ENCODE measurements around the gene TEKTIP1. TPM values are rescaled to one million over a fixed set of nuclear protein-coding genes. Genes with fewer than 3 reads are reported as not detected.

The TEKTIP1 gene
- total and polyA plus RNA-seq, 7 donors = 1.4 to 1.5 TPM; not detected in 5

DNA sequence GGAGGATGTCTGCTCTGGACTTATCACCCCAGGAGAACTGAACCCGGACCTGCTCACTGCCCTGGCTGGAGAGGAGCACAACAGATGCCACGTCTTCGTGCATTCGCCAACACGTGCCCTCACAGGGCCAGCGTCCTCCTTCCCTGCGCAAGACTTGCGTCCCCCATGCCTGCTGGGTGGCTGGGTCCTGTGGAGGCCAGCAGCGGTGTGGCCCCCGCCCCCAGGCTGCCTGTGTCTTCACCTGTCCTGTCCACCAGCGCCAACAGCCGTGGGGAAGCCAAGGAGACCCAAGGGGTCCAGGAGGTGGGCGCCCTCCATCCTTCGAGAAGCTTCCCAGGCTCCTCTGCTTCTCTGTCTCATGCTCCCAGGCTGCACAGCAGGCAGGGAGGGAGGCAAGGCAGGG lies 3.4 kb upstream of the TEKTIP1 start:
- Histone ChIP-seq H3K36me3 (peaks cover 27 to 64% (median 43%) of the 10 kb centered on the region in 4 donors), H3K9me3 (no peaks in the 10 kb centered on the region), H3K4me3 (no peak overlapping the region), H3K27me3 (no peaks in the 10 kb centered on the region), H3K27ac (peak overlapping the region in 1 of 4 donors; percentile 31), H3K4me1 (peaks cover 0 to 6% (median 2%) of the 10 kb centered on the region in 4 donors)
- no peak for DNase-seq
- intact Hi-C loops (cut with DNase I) = no loop called here
- TF ChIP-seq POLR2A (IDR thresholded peaks at IDR 0.05) (no peak), EP300 (IDR thresholded peaks at IDR 0.05) (no peak), POLR2AphosphoS5 (IDR thresholded peaks at IDR 0.05) (no peak)
- TF ChIP-seq, protein P1, sequence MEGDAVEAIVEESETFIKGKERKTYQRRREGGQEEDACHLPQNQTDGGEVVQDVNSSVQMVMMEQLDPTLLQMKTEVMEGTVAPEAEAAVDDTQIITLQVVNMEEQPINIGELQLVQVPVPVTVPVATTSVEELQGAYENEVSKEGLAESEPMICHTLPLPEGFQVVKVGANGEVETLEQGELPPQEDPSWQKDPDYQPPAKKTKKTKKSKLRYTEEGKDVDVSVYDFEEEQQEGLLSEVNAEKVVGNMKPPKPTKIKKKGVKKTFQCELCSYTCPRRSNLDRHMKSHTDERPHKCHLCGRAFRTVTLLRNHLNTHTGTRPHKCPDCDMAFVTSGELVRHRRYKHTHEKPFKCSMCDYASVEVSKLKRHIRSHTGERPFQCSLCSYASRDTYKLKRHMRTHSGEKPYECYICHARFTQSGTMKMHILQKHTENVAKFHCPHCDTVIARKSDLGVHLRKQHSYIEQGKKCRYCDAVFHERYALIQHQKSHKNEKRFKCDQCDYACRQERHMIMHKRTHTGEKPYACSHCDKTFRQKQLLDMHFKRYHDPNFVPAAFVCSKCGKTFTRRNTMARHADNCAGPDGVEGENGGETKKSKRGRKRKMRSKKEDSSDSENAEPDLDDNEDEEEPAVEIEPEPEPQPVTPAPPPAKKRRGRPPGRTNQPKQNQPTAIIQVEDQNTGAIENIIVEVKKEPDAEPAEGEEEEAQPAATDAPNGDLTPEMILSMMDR (IDR thresholded peaks at IDR 0.05) = no peak
- WGBS, 2 donors = 96% methylated on average over 14 of the region's 14 CpGs

DNA sequence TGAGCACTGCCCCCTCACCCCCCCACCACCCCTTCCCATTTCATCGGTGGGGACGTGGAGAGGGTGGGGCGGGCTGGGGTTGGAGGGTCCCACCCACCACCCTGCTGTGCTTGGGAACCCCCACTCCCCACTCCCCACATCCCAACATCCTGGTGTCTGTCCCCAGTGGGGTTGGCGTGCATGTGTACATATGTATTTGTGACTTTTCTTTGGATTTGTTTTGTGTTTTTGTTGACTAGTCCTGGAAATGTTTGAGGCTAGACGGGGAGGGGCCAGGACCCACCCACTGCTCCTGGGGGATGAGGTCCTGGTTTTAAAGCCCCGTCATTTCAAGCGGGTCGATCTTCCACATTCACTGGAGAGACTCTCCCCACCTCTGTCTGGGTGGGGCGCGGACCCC lies 3.0 kb upstream of the TEKTIP1 start:
- no peak for DNase-seq
- intact Hi-C loops (cut with DNase I) = no loop called here

DNA sequence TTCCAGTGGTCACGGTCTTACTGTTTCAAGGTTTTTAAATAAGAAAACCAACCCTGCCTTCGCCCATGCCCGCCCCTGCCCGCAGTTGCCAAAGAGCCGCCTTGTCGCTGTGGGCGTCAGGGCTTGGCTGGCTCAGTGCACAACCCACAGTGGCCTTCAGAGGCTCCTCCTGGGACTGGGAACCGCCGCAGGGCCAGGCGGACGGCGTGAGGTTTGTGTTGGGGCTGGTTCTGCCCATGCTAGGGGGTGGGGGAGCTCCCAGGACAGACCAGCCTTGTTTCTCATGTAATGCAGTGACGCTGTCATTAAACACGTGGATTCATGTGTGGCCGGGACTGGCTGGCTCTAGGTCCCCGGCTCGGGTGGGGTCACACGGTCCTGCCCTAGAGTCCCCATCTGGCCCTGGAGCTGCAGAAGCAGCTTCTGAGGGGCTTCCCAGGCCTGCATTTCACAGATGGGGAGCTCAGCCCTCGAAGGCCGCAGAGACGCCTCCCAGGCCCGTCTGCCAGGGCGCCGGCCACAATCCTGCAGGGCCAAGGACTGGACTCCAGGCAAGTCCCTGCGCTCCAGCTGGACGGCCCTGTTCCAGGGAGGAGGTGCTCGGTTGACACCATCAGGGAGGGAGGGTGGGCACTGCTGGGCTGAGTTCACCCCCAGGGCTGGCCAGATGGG lies 2.4 kb upstream of the TEKTIP1 start:
- H3K36me3 ChIP-seq = peaks cover 18 to 54% (median 36%) of the 10 kb centered on the region in 4 donors
- H3K9me3 ChIP-seq = no peaks in the 10 kb centered on the region
- peak overlapping the region in 1 of 4 donors; percentile 11 for H3K4me3 ChIP-seq
- H3K27ac ChIP-seq = peak overlapping the region in 3 of 4 donors; percentile 52 to 66 (median 57)
- H3K4me1 ChIP-seq = peaks cover 0 to 6% (median 2%) of the 10 kb centered on the region in 4 donors
- intact Hi-C loops (cut with DNase I) = no loop called here
- 86 to 90% methylated on average over 27 of the region's 27 CpGs for WGBS, 2 donors
- TF ChIP-seq EP300 (IDR thresholded peaks at IDR 0.05) = no peak
- TF ChIP-seq POLR2A (IDR thresholded peaks at IDR 0.05) = no peak
- no peak for TF ChIP-seq POLR2AphosphoS5 (IDR thresholded peaks at IDR 0.05)
- TF ChIP-seq, protein P1 (IDR thresholded peaks at IDR 0.05) = no peak
- no peaks in the 10 kb centered on the region for H3K27me3 ChIP-seq
- DNase-seq = no peak

More for the DNA sequence above, 3.0 kb upstream of the TEKTIP1 start:
- WGBS, 2 donors = 87 to 90% methylated on average over 10 of the region's 10 CpGs
- H3K4me1 ChIP-seq = peaks cover 0 to 6% (median 2%) of the 10 kb centered on the region in 4 donors
- H3K27ac ChIP-seq = peak overlapping the region in 2 of 4 donors; percentile 31 to 57
- no peaks in the 10 kb centered on the region for H3K9me3 ChIP-seq
- H3K36me3 ChIP-seq = peaks cover 24 to 60% (median 41%) of the 10 kb centered on the region in 4 donors
- no peak overlapping the region for H3K4me3 ChIP-seq
- no peaks in the 10 kb centered on the region for H3K27me3 ChIP-seq
- TF ChIP-seq POLR2AphosphoS5 (IDR thresholded peaks at IDR 0.05) = no peak

DNA sequence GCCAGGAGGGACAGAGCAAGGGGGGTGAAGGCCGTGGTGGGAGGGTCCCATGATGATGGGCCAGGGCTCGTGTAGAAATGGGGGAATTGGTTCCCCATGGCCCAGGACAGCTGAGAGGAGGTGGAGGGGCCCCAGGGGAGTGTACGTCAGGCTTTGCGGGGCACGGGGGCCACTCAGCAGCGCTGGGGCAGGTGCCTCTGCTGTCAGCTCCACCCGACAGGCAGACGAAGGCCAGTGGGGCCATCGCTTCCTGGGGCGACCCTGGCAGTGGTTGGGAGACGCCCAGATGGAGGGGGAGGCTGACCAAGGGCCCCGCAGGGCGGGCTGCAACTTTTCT lies 1.9 kb upstream of the TEKTIP1 start:
- intact Hi-C loops (cut with DNase I) = no loop called here
- Histone ChIP-seq H3K36me3 (peaks cover 13 to 49% (median 31%) of the 10 kb centered on the region in 4 donors), H3K27ac (peak overlapping the region in 3 of 4 donors; percentile 52 to 66 (median 57)), H3K4me1 (peaks cover 0 to 6% (median 2%) of the 10 kb centered on the region in 4 donors), H3K4me3 (peak overlapping the region in 1 of 4 donors; percentile 11), H3K27me3 (no peaks in the 10 kb centered on the region), H3K9me3 (no peaks in the 10 kb centered on the region)
- WGBS, 2 donors = 74 to 81% methylated on average over 13 of the region's 13 CpGs
- TF ChIP-seq POLR2AphosphoS5 (IDR thresholded peaks at IDR 0.05) (no peak), EP300 (IDR thresholded peaks at IDR 0.05) (no peak), POLR2A (IDR thresholded peaks at IDR 0.05) (no peak)
- TF ChIP-seq, protein P1 (IDR thresholded peaks at IDR 0.05) = no peak
- DNase-seq = no peak

DNA sequence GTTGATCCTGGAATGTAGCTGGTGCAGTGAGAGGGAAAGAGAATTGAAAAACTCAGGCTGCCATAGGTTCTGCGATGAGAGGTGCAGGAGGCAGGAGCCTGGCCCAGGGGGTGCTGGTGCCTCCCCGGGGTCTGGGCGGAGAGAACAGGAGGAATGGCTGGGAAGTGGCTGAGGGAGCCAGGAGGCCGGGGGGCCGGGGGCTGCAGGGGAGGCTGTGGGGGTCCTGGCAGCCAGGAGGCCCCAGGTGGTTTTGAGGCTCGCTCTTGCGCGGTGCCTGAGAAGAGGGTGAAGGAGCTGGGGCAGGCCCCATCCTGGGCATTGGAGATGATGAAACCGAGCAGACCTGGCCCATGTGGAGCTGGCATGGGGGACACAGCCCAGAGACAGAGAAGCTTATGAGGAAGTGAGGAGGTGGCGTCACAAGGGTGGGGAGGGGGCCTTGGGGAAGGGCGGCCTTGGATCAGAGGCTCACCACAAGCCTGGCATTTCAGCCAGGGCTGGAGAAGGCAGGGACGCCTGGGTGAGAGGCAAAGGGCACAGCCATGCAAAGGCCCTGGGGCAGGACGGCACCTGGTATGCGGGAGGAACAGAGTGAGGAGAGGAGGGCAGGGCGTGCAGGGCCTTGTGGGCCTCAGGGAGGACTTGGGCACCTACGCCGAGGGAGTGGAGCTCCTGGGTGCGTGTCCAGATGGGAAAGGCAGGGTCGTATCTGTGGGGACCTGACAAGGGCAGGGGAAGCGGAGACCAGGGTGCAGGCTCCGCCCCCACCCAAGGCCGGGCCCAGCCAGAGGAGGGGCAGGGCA lies 1.3 kb upstream of the TEKTIP1 start:
- intact Hi-C loops (cut with DNase I) = no loop called here
- H3K27ac ChIP-seq = peak overlapping the region in 2 of 4 donors; percentile 57 to 66
- TF ChIP-seq POLR2A (IDR thresholded peaks at IDR 0.05) (no peak), EP300 (IDR thresholded peaks at IDR 0.05) (no peak), POLR2AphosphoS5 (IDR thresholded peaks at IDR 0.05) (no peak)
- TF ChIP-seq, protein P1 (IDR thresholded peaks at IDR 0.05) = no peak
- no peaks in the 10 kb centered on the region for H3K27me3 ChIP-seq
- no peak for DNase-seq
- peaks cover 0 to 6% (median 2%) of the 10 kb centered on the region in 4 donors for H3K4me1 ChIP-seq
- peaks cover 7 to 43% (median 26%) of the 10 kb centered on the region in 4 donors for H3K36me3 ChIP-seq
- 83 to 85% methylated on average over 22 of the region's 22 CpGs for WGBS, 2 donors
- H3K4me3 ChIP-seq = peak overlapping the region in 1 of 4 donors; percentile 11
- H3K9me3 ChIP-seq = no peaks in the 10 kb centered on the region
